ENCODE measurements around the gene TSN.

TSN gene

DNA sequence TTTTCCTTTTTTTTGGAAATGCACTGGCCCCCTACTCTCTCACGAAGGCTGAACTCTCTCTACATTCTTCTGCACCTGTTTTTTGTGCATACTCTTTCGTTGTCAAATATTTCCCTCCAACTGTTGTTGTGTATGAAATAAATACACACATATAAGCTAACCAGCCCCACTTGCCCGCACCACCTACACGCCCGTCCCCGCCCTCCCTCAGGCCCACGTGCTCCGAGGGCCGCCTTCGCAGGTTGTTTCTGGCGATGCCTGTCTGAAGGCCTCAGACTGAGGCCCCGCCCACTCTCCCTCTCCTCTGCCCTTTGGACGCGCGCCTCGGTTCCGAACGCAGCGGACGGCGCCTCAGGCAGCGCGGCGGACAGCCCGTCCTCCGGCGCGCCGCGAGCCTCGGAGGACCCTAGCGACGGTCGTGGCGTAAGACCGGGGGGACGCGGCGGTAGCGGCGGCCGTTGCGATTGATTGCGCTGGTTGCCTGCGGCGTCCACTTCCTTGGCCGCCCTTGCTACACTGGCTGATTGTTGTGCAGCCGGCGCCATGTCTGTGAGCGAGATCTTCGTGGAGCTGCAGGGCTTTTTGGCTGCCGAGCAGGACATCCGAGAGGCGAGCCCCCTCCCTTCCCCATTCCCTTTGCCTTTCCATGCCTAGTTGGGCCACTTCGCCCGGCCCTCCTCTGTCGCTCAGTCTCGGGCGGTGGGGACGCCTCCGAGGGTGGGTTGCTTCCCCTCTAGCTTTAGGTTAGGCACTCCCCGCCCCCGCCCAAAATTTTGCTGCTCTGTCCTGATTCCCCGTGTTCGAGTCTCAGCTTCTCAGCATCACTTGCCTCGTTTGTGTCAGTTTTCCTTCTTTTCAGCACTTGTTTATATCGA, at the start of gene TSN:
Gene TSN (plus strand): TSS at position 415 of the 875 bp plus-strand sequence. CDS start 129 bp downstream, at position 544.
- H3K4me3 ChIP-seq (ENCODE audit: low read depth, low read length) = peak within 1 kb of the TSS; percentile 75
- no peaks in the 10 kb centered on the region for H3K27me3 ChIP-seq (ENCODE audit: insufficient read depth, low read depth, severe bottlenecking)
- DNase-seq = peak; percentile 97
- TF ChIP-seq, protein P1, sequence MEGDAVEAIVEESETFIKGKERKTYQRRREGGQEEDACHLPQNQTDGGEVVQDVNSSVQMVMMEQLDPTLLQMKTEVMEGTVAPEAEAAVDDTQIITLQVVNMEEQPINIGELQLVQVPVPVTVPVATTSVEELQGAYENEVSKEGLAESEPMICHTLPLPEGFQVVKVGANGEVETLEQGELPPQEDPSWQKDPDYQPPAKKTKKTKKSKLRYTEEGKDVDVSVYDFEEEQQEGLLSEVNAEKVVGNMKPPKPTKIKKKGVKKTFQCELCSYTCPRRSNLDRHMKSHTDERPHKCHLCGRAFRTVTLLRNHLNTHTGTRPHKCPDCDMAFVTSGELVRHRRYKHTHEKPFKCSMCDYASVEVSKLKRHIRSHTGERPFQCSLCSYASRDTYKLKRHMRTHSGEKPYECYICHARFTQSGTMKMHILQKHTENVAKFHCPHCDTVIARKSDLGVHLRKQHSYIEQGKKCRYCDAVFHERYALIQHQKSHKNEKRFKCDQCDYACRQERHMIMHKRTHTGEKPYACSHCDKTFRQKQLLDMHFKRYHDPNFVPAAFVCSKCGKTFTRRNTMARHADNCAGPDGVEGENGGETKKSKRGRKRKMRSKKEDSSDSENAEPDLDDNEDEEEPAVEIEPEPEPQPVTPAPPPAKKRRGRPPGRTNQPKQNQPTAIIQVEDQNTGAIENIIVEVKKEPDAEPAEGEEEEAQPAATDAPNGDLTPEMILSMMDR (IDR thresholded peaks at IDR 0.05; ENCODE audit: low read depth, low read length) = no peak
- peak within 1 kb of the TSS; percentile 75 for H3K27ac ChIP-seq
- H3K36me3 ChIP-seq = peaks cover 24% of the 10 kb centered on the region
- H3K9me3 ChIP-seq (ENCODE audit: severe bottlenecking) = no peaks in the 10 kb centered on the region

DNA sequence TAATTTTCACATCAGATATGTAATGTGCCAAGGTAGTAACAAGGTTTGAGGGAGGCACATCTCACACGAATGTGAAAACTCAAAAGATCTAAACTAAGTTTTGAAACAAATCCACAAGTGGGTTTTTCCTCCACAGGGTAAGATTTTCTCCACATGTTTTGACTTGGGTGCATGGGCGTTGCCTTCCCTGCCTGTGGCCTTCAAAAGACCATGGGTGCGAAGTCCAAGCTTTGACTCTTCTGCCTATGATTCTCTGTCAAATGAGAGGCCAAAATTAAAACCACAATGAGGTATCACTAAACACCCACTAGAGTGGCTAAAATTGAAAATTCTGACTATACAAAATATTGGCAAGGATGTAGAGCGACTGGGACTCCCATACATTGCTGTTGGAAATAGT, 49.5 kb upstream of the TSN start:
- no peak overlapping the region for H3K4me3 ChIP-seq (ENCODE audit: low read depth, low read length)
- H3K27ac ChIP-seq = no peak overlapping the region
- no peaks in the 10 kb centered on the region for H3K36me3 ChIP-seq
- H3K9me3 ChIP-seq (ENCODE audit: severe bottlenecking) = no peaks in the 10 kb centered on the region
- H3K27me3 ChIP-seq (ENCODE audit: insufficient read depth, low read depth, severe bottlenecking) = no peaks in the 10 kb centered on the region
- DNase-seq = no peak
- TF ChIP-seq, protein P1 (IDR thresholded peaks at IDR 0.05; ENCODE audit: low read depth, low read length) = no peak

DNA sequence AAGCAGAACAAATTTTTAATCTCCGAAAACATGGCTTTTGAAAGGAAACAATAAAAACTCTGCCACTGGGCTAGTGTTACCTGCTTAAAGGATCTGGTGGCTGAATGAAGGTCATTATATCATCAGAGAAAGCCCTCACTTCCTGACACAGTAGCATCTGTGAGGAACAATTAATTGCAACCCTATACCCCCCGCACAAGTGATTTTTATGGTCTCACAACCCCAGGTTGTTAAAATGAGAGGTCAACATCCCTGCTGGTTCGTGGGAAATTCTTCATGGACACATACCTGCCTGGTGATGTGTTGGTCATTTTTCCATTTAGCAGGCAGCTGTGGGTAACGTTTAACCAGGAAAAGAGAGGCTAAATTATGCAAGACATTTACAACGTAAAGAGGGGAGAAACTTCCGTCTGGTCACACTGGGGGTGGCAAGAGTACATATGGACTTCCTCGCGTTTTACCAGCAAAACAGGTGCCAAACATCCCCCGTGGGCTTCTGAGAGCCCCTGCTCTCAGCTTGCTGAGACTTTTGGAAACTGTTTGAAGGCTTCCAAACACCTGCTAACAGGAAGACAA, 48.0 kb upstream of the TSN start:
- no peak for DNase-seq
- Histone ChIP-seq H3K36me3 (no peaks in the 10 kb centered on the region), H3K27me3 (ENCODE audit: insufficient read depth, low read depth, severe bottlenecking) (no peaks in the 10 kb centered on the region), H3K4me3 (ENCODE audit: low read depth, low read length) (no peak overlapping the region), H3K9me3 (ENCODE audit: severe bottlenecking) (no peaks in the 10 kb centered on the region), H3K27ac (no peak overlapping the region)
- TF ChIP-seq, protein P1 (IDR thresholded peaks at IDR 0.05; ENCODE audit: low read depth, low read length) = no peak

DNA sequence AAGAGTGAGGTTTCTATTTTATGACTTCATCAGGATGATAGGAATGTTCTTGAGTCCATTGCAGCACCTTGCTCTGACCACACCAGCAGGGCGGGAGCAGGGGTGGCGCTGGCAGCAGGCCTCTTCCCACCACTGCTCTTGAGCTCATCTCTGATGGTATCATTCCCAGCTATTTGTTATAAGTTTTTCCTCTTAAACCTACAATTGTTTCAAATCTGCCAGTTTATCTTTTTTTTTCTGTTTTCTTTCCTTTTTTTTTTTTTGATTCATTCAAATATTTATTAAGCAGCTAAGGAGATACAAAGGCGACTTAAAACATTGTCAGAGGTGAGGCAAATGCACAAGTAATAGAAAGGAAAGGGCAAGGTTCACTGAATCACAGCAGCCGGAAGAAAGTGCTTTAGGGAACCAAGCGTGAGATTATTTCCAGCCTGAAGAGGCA, 47.5 kb upstream of the TSN start:
- no peak overlapping the region for H3K27ac ChIP-seq
- no peak overlapping the region for H3K4me3 ChIP-seq (ENCODE audit: low read depth, low read length)
- no peak for DNase-seq
- H3K27me3 ChIP-seq (ENCODE audit: insufficient read depth, low read depth, severe bottlenecking) = no peaks in the 10 kb centered on the region
- H3K9me3 ChIP-seq (ENCODE audit: severe bottlenecking) = no peaks in the 10 kb centered on the region
- TF ChIP-seq, protein P1 (IDR thresholded peaks at IDR 0.05; ENCODE audit: low read depth, low read length) = no peak
- no peaks in the 10 kb centered on the region for H3K36me3 ChIP-seq

DNA sequence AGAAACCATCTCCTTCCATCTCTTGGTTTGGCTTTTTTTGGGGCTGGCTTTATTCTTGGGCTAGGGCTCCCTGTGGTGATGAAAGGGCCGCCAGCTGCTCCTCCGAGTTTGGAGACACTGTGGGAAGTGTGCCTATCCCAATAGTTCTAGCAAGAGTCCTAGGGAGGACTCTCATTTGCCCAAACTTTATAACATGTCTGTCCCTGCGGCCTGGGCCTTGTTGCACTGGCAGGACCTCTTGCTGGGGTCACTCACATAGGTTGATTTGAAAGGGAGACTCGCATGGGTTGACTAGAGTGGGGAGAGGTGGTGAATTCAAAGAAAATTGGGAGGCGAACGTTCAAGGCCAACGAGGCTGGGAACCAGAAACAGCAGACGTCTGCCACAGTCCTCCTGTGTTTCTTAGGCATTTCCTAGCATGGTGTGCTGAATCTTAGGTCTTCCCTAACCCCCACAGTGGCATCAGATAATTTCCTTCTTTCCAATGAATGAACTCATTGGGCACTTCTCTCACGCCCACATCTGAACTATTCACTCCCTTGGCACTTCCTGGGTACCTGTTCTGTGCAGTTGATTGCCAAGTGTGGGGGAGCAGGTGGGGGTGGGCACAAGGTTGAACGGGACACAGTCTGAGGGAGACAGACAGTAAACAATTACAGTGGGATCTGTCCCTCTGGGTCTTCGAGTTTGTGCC, 45.5 kb upstream of the TSN start:
- Histone ChIP-seq H3K9me3 (ENCODE audit: severe bottlenecking) (no peaks in the 10 kb centered on the region), H3K4me3 (ENCODE audit: low read depth, low read length) (no peak overlapping the region), H3K27me3 (ENCODE audit: insufficient read depth, low read depth, severe bottlenecking) (no peaks in the 10 kb centered on the region), H3K36me3 (no peaks in the 10 kb centered on the region), H3K27ac (no peak overlapping the region)
- DNase-seq = no peak
- TF ChIP-seq, protein P1 (IDR thresholded peaks at IDR 0.05; ENCODE audit: low read depth, low read length) = no peak
